ENCODE results near the gene CLDN25.
"Not testable (repeated sequence)": the region's sequence is repeated elsewhere in the genome, so short reads cannot be mapped to it uniquely, and the experiment has no call there.

Gene CLDN25

GRCh38 chr11:113752932-113753331 lies 26.7 kb upstream of the CLDN25 start:
- no peak overlapping the region for H3K4ac ChIP-seq (ENCODE audit: low read depth in 1 of 2, low read length in 2 of 2)
- H3K79me1 ChIP-seq (replicated peaks; ENCODE audit: low read length, poor library complexity, severe bottlenecking) = peaks cover 6% of the 10 kb centered on the region
- H3K9me3 ChIP-seq (ENCODE audit: control insufficient read depth, low read length) = peaks cover 3% of the 10 kb centered on the region
- H2BK12ac ChIP-seq (ENCODE audit: low read length in 2 of 2) = no peak overlapping the region
- no peak overlapping the region for H3K27ac ChIP-seq (ENCODE audit: low read length, poor library complexity, severe bottlenecking)
- H2BK15ac ChIP-seq (ENCODE audit: low read depth, poor library complexity, severe bottlenecking) = no peak overlapping the region
- no peak overlapping the region for H2AFZ ChIP-seq (ENCODE audit: low read depth, low read length)
- no peak overlapping the region for H4K8ac ChIP-seq (ENCODE audit: low read length)
- H3K27me3 ChIP-seq (ENCODE audit: control insufficient read depth in 1 of 2, insufficient read depth in 1 of 2, low read length in 2 of 2) = no peaks in the 10 kb centered on the region
- H3K4me3 ChIP-seq (ENCODE audit: insufficient read depth in 1 of 2, low read depth in 1 of 2, low read length in 2 of 2) = no peak overlapping the region
- H2BK120ac ChIP-seq (ENCODE audit: low read depth, low read length) = no peak overlapping the region
- H3K9ac ChIP-seq (ENCODE audit: low read length) = no peak overlapping the region
- H3K36me3 ChIP-seq (ENCODE audit: control insufficient read depth in 1 of 2, insufficient read depth in 2 of 2, low read depth in 1 of 2, low read length in 2 of 2) = peaks cover 15 to 78% of the 10 kb centered on the region in 2 experiments
- H2BK5ac ChIP-seq (ENCODE audit: low read depth, low read length, poor library complexity, severe bottlenecking) = no peak overlapping the region
- H3K14ac ChIP-seq (ENCODE audit: low read length in 2 of 2) = no peak overlapping the region
- no peak overlapping the region for H3K18ac ChIP-seq (ENCODE audit: low read depth in 1 of 2, low read length in 2 of 2)
- H3K4me1 ChIP-seq (ENCODE audit: control insufficient read depth, insufficient read depth, low read depth, low read length) = no peaks in the 10 kb centered on the region
- H4K91ac ChIP-seq (ENCODE audit: low read length) = no peak overlapping the region
- no peak overlapping the region for H2AK5ac ChIP-seq (ENCODE audit: low read length, severe bottlenecking)
- 100% methylated on average over 1 of the region's 3 CpGs for WGBS
- H3K23ac ChIP-seq (ENCODE audit: low read length in 2 of 2) = no peak overlapping the region
- DNase-seq = no peak
- H3K4me2 ChIP-seq (ENCODE audit: low read length, poor library complexity, severe bottlenecking) = no peak overlapping the region

GRCh38 chr11:113760241-113760640 lies 19.4 kb upstream of the CLDN25 start:
- H4K8ac ChIP-seq (ENCODE audit: low read length) = no peak overlapping the region
- no peak for DNase-seq
- H2BK15ac ChIP-seq (ENCODE audit: low read depth, poor library complexity, severe bottlenecking) = no peak overlapping the region
- no peak overlapping the region for H3K14ac ChIP-seq (ENCODE audit: low read length in 2 of 2)
- no CpG with 5 or more reads among the region's 3 CpGs for WGBS
- H3K4me2 ChIP-seq (ENCODE audit: low read length, poor library complexity, severe bottlenecking) = no peak overlapping the region
- H2BK12ac ChIP-seq (ENCODE audit: low read length in 2 of 2) = no peak overlapping the region
- H2BK5ac ChIP-seq (ENCODE audit: low read depth, low read length, poor library complexity, severe bottlenecking) = no peak overlapping the region
- H3K79me1 ChIP-seq (replicated peaks; ENCODE audit: low read length, poor library complexity, severe bottlenecking) = peaks cover 22% of the 10 kb centered on the region
- no peak overlapping the region for H2BK120ac ChIP-seq (ENCODE audit: low read depth, low read length)
- H3K27me3 ChIP-seq (ENCODE audit: control insufficient read depth in 1 of 2, insufficient read depth in 1 of 2, low read length in 2 of 2) = no peaks in the 10 kb centered on the region
- H3K4ac ChIP-seq (ENCODE audit: low read depth in 1 of 2, low read length in 2 of 2) = no peak overlapping the region
- no peaks in the 10 kb centered on the region for H3K9me3 ChIP-seq (ENCODE audit: control insufficient read depth, low read length)
- peaks cover 11 to 74% of the 10 kb centered on the region in 2 experiments for H3K36me3 ChIP-seq (ENCODE audit: control insufficient read depth in 1 of 2, insufficient read depth in 2 of 2, low read depth in 1 of 2, low read length in 2 of 2)
- H3K9ac ChIP-seq (ENCODE audit: low read length) = no peak overlapping the region
- H3K18ac ChIP-seq (ENCODE audit: low read depth in 1 of 2, low read length in 2 of 2) = no peak overlapping the region
- no peak overlapping the region for H3K4me3 ChIP-seq (ENCODE audit: insufficient read depth in 1 of 2, low read depth in 1 of 2, low read length in 2 of 2)
- no peak overlapping the region for H3K23ac ChIP-seq (ENCODE audit: low read length in 2 of 2)
- no peak overlapping the region for H3K27ac ChIP-seq (ENCODE audit: low read length, poor library complexity, severe bottlenecking)
- no peaks in the 10 kb centered on the region for H3K4me1 ChIP-seq (ENCODE audit: control insufficient read depth, insufficient read depth, low read depth, low read length)
- H4K91ac ChIP-seq (ENCODE audit: low read length) = no peak overlapping the region
- H2AK5ac ChIP-seq (ENCODE audit: low read length, severe bottlenecking) = no peak overlapping the region
- H2AFZ ChIP-seq (ENCODE audit: low read depth, low read length) = no peak overlapping the region

- DNase-seq; H3K23ac ChIP-seq (ENCODE audit: low read length in 2 of 2): not testable (repeated sequence)
Measured at GRCh38 chr11:113763040-113763439, 16.6 kb upstream of the CLDN25 start.

GRCh38 chr11:113764527-113765219 lies 14.9 kb upstream of the CLDN25 start:
- Histone ChIP-seq H3K4me2 (ENCODE audit: low read length, poor library complexity, severe bottlenecking) (no peak overlapping the region), H3K4me1 (ENCODE audit: control insufficient read depth, insufficient read depth, low read depth, low read length) (no peaks in the 10 kb centered on the region), H3K4ac (ENCODE audit: low read depth in 1 of 2, low read length in 2 of 2) (no peak overlapping the region), H3K14ac (ENCODE audit: low read length in 2 of 2) (no peak overlapping the region), H2BK5ac (ENCODE audit: low read depth, low read length, poor library complexity, severe bottlenecking) (no peak overlapping the region), H2AFZ (ENCODE audit: low read depth, low read length) (no peak overlapping the region), H3K18ac (ENCODE audit: low read depth in 1 of 2, low read length in 2 of 2) (no peak overlapping the region), H4K91ac (ENCODE audit: low read length) (no peak overlapping the region), H3K27ac (ENCODE audit: low read length, poor library complexity, severe bottlenecking) (no peak overlapping the region), H2BK120ac (ENCODE audit: low read depth, low read length) (no peak overlapping the region), H3K27me3 (ENCODE audit: control insufficient read depth in 1 of 2, insufficient read depth in 1 of 2, low read length in 2 of 2) (no peaks in the 10 kb centered on the region), H2AK5ac (ENCODE audit: low read length, severe bottlenecking) (no peak overlapping the region), H3K79me1 (replicated peaks; ENCODE audit: low read length, poor library complexity, severe bottlenecking) (peaks cover 29% of the 10 kb centered on the region), H3K9ac (ENCODE audit: low read length) (no peak overlapping the region), H2BK15ac (ENCODE audit: low read depth, poor library complexity, severe bottlenecking) (no peak overlapping the region), H3K23ac (ENCODE audit: low read length in 2 of 2) (no peak overlapping the region), H3K4me3 (ENCODE audit: insufficient read depth in 1 of 2, low read depth in 1 of 2, low read length in 2 of 2) (no peak overlapping the region), H2BK12ac (ENCODE audit: low read length in 2 of 2) (no peak overlapping the region), H4K8ac (ENCODE audit: low read length) (no peak overlapping the region), H3K9me3 (ENCODE audit: control insufficient read depth, low read length) (no peaks in the 10 kb centered on the region), H3K36me3 (ENCODE audit: control insufficient read depth in 1 of 2, insufficient read depth in 2 of 2, low read depth in 1 of 2, low read length in 2 of 2) (peaks cover 3 to 61% of the 10 kb centered on the region in 2 experiments)
- DNase-seq = no peak
- WGBS = 98% methylated on average over 2 of the region's 2 CpGs

More at GRCh38 chr11:113763040-113763439, 16.6 kb upstream of the CLDN25 start:
- not testable (repeated sequence) for H3K27ac ChIP-seq (ENCODE audit: low read length, poor library complexity, severe bottlenecking); H4K8ac ChIP-seq (ENCODE audit: low read length); H3K9me3 ChIP-seq (ENCODE audit: control insufficient read depth, low read length); H3K4me3 ChIP-seq (ENCODE audit: insufficient read depth in 1 of 2, low read depth in 1 of 2, low read length in 2 of 2); H2AK5ac ChIP-seq (ENCODE audit: low read length, severe bottlenecking); H3K9ac ChIP-seq (ENCODE audit: low read length); H3K4me1 ChIP-seq (ENCODE audit: control insufficient read depth, insufficient read depth, low read depth, low read length); H2BK12ac ChIP-seq (ENCODE audit: low read length in 2 of 2); H3K4me2 ChIP-seq (ENCODE audit: low read length, poor library complexity, severe bottlenecking); H3K18ac ChIP-seq (ENCODE audit: low read depth in 1 of 2, low read length in 2 of 2); H2BK120ac ChIP-seq (ENCODE audit: low read depth, low read length); H4K91ac ChIP-seq (ENCODE audit: low read length); H3K27me3 ChIP-seq (ENCODE audit: control insufficient read depth in 1 of 2, insufficient read depth in 1 of 2, low read length in 2 of 2); H2BK15ac ChIP-seq (ENCODE audit: low read depth, poor library complexity, severe bottlenecking); H3K4ac ChIP-seq (ENCODE audit: low read depth in 1 of 2, low read length in 2 of 2); H3K14ac ChIP-seq (ENCODE audit: low read length in 2 of 2); H2BK5ac ChIP-seq (ENCODE audit: low read depth, low read length, poor library complexity, severe bottlenecking); H2AFZ ChIP-seq (ENCODE audit: low read depth, low read length)
- Histone ChIP-seq H3K36me3 (ENCODE audit: control insufficient read depth in 1 of 2, insufficient read depth in 2 of 2, low read depth in 1 of 2, low read length in 2 of 2) (peaks cover 8 to 62% of the 10 kb centered on the region in 2 experiments), H3K79me1 (replicated peaks; ENCODE audit: low read length, poor library complexity, severe bottlenecking) (peaks cover 29% of the 10 kb centered on the region)
- WGBS = no CpG with 5 or more reads among the region's 2 CpGs

All from mesenchymal stem cell (in vitro differentiated cells and primary cell).